SK-N-SH (cell line): ENCODE data around the gene MORC1. TPM values are rescaled to one million over a fixed set of nuclear protein-coding genes. Genes with fewer than 3 reads are reported as not detected.

Experiments used
- CTCF ChIA-PET: fragments of 300-600, 350-600 bp; formaldehyde crosslinking; extraction: SDS; loops from one replicate; lab custom pipeline; 2021; lab: Yijun Ruan, JAX
- POLR2A ChIA-PET: fragments of 350-600 bp; sonication (Branson Sonifier 250); formaldehyde crosslinking; extraction: SDS; loops from one replicate; lab custom pipeline; 2020; ENCODE audit warnings: antibody characterized with exemption, inconsistent platforms; lab: Yijun Ruan, JAX
- DNase-seq: peaks from one replicate; pipeline ENCODE4 v3.0.0; 2012
- H2AFZ ChIP-seq: fragments of 200-600 bp; sonication (generic); 2 replicates; pipeline ENCODE4 v1.8.1; 2016; ENCODE audit warnings: antibody characterized with exemption, mild to moderate bottlenecking, low read depth
- H3F3A ChIP-seq: fragments of 200-600 bp; sonication (generic); replicated peaks from 2 replicates; pipeline ENCODE3; 2016; ENCODE audit warnings: antibody characterized with exemption, mild to moderate bottlenecking; ENCODE audit not compliant: insufficient read depth
- H3K27ac ChIP-seq, 2 experiments: fragments of 200-500 bp in 1 of 2; fragments of 200-600 bp in 1 of 2; sonication (Bioruptor generic) in 1 of 2; sonication (generic), shearing (Covaris generic) in 1 of 2; 2 replicates each; pipeline versions ENCODE4 v1.5.1 to v1.6.1; 2014 to 2016; ENCODE audit warnings: low read depth in 2 of 2, inconsistent platforms in 1 of 2, low read length in 1 of 2, mild to moderate bottlenecking in 1 of 2, mixed read lengths in 1 of 2
- H3K27me3 ChIP-seq: fragments of 200-600 bp; sonication (generic), shearing (Covaris generic); 2 replicates; pipeline ENCODE4 v1.6.1; 2016; ENCODE audit warnings: mixed run types; ENCODE audit not compliant: insufficient read depth
- H3K36me3 ChIP-seq, 2 experiments: fragments of 200-500 bp in 1 of 2; fragments of 200-600 bp in 1 of 2; sonication (Bioruptor generic) in 1 of 2; sonication (generic) in 1 of 2; replicated peaks in 1 of 2; 2 replicates each; pipeline versions ENCODE3 to v1.5.1; 2014 to 2016; ENCODE audit warnings: low read length in 1 of 2, mild to moderate bottlenecking in 1 of 2; ENCODE audit not compliant: insufficient read depth in 2 of 2, control insufficient read depth in 1 of 2
- H3K4me1 ChIP-seq, 2 experiments: fragments of 200-500 bp in 1 of 2; fragments of 200-600 bp in 1 of 2; sonication (Bioruptor generic) in 1 of 2; sonication (generic), shearing (Covaris generic) in 1 of 2; 2 replicates each; pipeline versions ENCODE4 v1.5.1 to v1.6.1; 2014 to 2016; ENCODE audit warnings: low read depth in 1 of 2, low read length in 1 of 2, mixed run types in 1 of 2; ENCODE audit not compliant: insufficient read depth in 2 of 2, control insufficient read depth in 1 of 2
- H3K4me2 ChIP-seq: fragments of 200-600 bp; sonication (generic), shearing (Covaris generic); 2 replicates; pipeline ENCODE4 v1.6.1; 2017; ENCODE audit warnings: mixed run types
- H3K4me3 ChIP-seq, 2 experiments: fragments of 200-500 bp in 1 of 2; fragments of 200-600 bp in 1 of 2; sonication (Bioruptor generic) in 1 of 2; sonication (generic), shearing (Covaris generic) in 1 of 2; 2 replicates each; pipeline versions ENCODE4 v1.5.1 to v1.8.1; 2014 to 2016; ENCODE audit warnings: low read depth in 2 of 2, inconsistent platforms in 1 of 2, low read length in 1 of 2, mild to moderate bottlenecking in 1 of 2, mixed read lengths in 1 of 2, moderate library complexity in 1 of 2
- H3K79me2 ChIP-seq: fragments of 200-600 bp; sonication (generic); 2 replicates; pipeline ENCODE4 v1.8.1; 2017; ENCODE audit warnings: mild to moderate bottlenecking; ENCODE audit not compliant: insufficient read depth
- H3K9ac ChIP-seq: fragments of 200-600 bp; sonication (generic); 2 replicates; pipeline ENCODE4 v1.6.1; 2017; ENCODE audit warnings: mixed run types
- H3K9me2 ChIP-seq: fragments of 200-600 bp; sonication (generic); 2 replicates; pipeline ENCODE4 v1.6.1; 2017; ENCODE audit warnings: mixed run types
- H3K9me3 ChIP-seq: fragments of 200-600 bp; sonication (generic); 2 replicates; pipeline ENCODE4 v1.6.1; 2017; ENCODE audit warnings: mixed run types, mild to moderate bottlenecking, moderate library complexity
- H4K20me1 ChIP-seq: fragments of 200-600 bp; sonication (generic); 2 replicates; pipeline ENCODE4 v1.6.1; 2017; ENCODE audit warnings: mild to moderate bottlenecking, mixed run types; ENCODE audit not compliant: insufficient read depth
- CHD2 ChIP-seq: fragments of 150-350 bp; IDR thresholded peaks from 2 replicates; pipeline ENCODE4 v1.6.1; 2018; ENCODE audit warnings: low read length; ENCODE audit not compliant: partially characterized antibody
- ELF1 ChIP-seq: IDR thresholded peaks from 2 replicates; pipeline ENCODE4 v1.4.0; 2012
- EZH2phosphoT487 ChIP-seq: fragments of 200-600 bp; sonication (generic); IDR thresholded peaks from 2 replicates; pipeline ENCODE4 v1.6.1; 2017; ENCODE audit warnings: low read depth, mixed run types, mild to moderate bottlenecking, antibody characterized with exemption, moderate library complexity, borderline replicate concordance
- FOXM1 ChIP-seq: IDR thresholded peaks from 2 replicates; pipeline ENCODE4 v1.4.0; 2012; ENCODE audit warnings: low read depth, mild to moderate bottlenecking
- IRF3 ChIP-seq: fragments of 150-350 bp; IDR thresholded peaks from 2 replicates; pipeline ENCODE4 v1.6.1; 2016; ENCODE audit warnings: mild to moderate bottlenecking, low read depth, low read length
- MAX ChIP-seq: IDR thresholded peaks from 2 replicates; pipeline ENCODE4 v1.4.0; 2012; ENCODE audit warnings: low read depth
- MXI1 ChIP-seq: IDR thresholded peaks from 2 replicates; pipeline ENCODE4 v1.6.1; 2012; ENCODE audit warnings: mild to moderate bottlenecking, low read depth, low read length, improper control_type of control experiment
- NFIC ChIP-seq: IDR thresholded peaks from 2 replicates; pipeline ENCODE4 v1.4.0; 2012; ENCODE audit warnings: borderline replicate concordance
- RCOR1 ChIP-seq: fragments of 150-350 bp; IDR thresholded peaks from 2 replicates; pipeline ENCODE4 v1.6.1; 2017; ENCODE audit warnings: antibody characterized with exemption, low read length
- RXRA ChIP-seq: IDR thresholded peaks from 2 replicates; pipeline ENCODE4 v1.4.0; 2012; ENCODE audit warnings: low read depth, mild to moderate bottlenecking, borderline replicate concordance
- TAF1 ChIP-seq: IDR thresholded peaks from 2 replicates; pipeline ENCODE4 v1.6.1; 2012; ENCODE audit warnings: low read depth, mild to moderate bottlenecking, low read length, moderate library complexity, borderline replicate concordance
- TCF12 ChIP-seq: IDR thresholded peaks from 2 replicates; pipeline ENCODE4 v1.4.0; 2012
- TEAD4 ChIP-seq: IDR thresholded peaks from 2 replicates; pipeline ENCODE4 v1.4.0; 2012; ENCODE audit warnings: mild to moderate bottlenecking, borderline replicate concordance; ENCODE audit not compliant: insufficient read depth
- YY1 ChIP-seq: IDR thresholded peaks from 2 replicates; pipeline ENCODE4 v1.4.0; 2012; ENCODE audit warnings: low read depth, mild to moderate bottlenecking
- ZBTB33 ChIP-seq: IDR thresholded peaks from 2 replicates; pipeline ENCODE4 v1.4.0; 2012; ENCODE audit warnings: low read depth, borderline replicate concordance
- WGBS: methylation state at CpG from one replicate; pipeline ENCODE4 v1.1.6; 2017; ENCODE audit warnings: low lambda C conversion rate; 5-methylcytosine and 5-hydroxymethylcytosine counted together
- polyA plus RNA-seq, 3 experiments: library from polyadenylated mRNA; depleted of rRNA; stranded (reverse); fragments of >200 nt; gene quantifications; 2 replicates each; pipeline ENCODE4 v1.2.3, GENCODE V29; 2012

Gene MORC1
- polyA plus RNA-seq, 1 of the 3 experiments (the other 2 are of a cell fraction): not detected

- DNase-seq: no peak
- Histone ChIP-seq H3K4me1 (no peaks in the 10 kb centered on the region), H3K36me3 (no peaks in the 10 kb centered on the region), H3F3A (no peaks in the 10 kb centered on the region), H3K27ac (no peak overlapping the region), H3K4me3 (no peak overlapping the region), H3K9me3 (no peaks in the 10 kb centered on the region), H3K79me2 (no peaks in the 10 kb centered on the region), H3K9me2 (no peaks in the 10 kb centered on the region), H3K9ac (no peak overlapping the region), H3K27me3 (no peaks in the 10 kb centered on the region), H3K4me2 (no peak overlapping the region), H2AFZ (no peak overlapping the region), H4K20me1 (no peaks in the 10 kb centered on the region)
- TF ChIP-seq MXI1 (no peak), CHD2 (no peak), ZBTB33 (no peak), TAF1 (no peak), EZH2phosphoT487 (no peak), TCF12 (no peak), MAX (no peak), NFIC (no peak)
- ChIA-PET POLR2A (no interaction called here), CTCF (no interaction called here)
- 69% methylated on average over 7 of the region's 7 CpGs for WGBS
Measured at GRCh38 chr3:109118584-109118983, 650 bp upstream of the MORC1 start.

GRCh38 chr3:109116031-109116430 is 1.9 kb downstream of the MORC1 start:
- Histone ChIP-seq H3K27ac (no peak overlapping the region), H3K4me3 (no peak overlapping the region), H3K36me3 (no peaks in the 10 kb centered on the region), H3K79me2 (no peaks in the 10 kb centered on the region), H3K9ac (no peak overlapping the region), H3K9me3 (no peaks in the 10 kb centered on the region), H3F3A (no peaks in the 10 kb centered on the region), H2AFZ (no peak overlapping the region), H3K4me1 (no peaks in the 10 kb centered on the region), H3K27me3 (no peaks in the 10 kb centered on the region), H3K4me2 (no peak overlapping the region), H3K9me2 (no peaks in the 10 kb centered on the region), H4K20me1 (no peaks in the 10 kb centered on the region)
- CTCF ChIA-PET: no interaction called here
- TF ChIP-seq TEAD4 (no peak), YY1 (no peak), FOXM1 (no peak), TCF12 (no peak), RCOR1 (no peak), IRF3 (no peak), ELF1 (no peak), RXRA (no peak)
- no peak for DNase-seq
- POLR2A ChIA-PET: no interaction called here
- 83% methylated on average over 2 of the region's 2 CpGs for WGBS
